Thyroid gland (tissue), 4 donors: ENCODE results near the gene TIMM50.

Experiments
- POLR2A ChIP-seq, 2 donors: fragments of 450-650 bp; IDR thresholded peaks; one replicate each; pipeline ENCODE4 v1.6.1; 2017; ENCODE audit warnings: antibody characterized with exemption in 2 of 2, mild to moderate bottlenecking in 2 of 2, moderate library complexity in 1 of 2
- TF ChIP-seq, protein P1 (sequence below), 6 experiments: fragments of 200-600 bp in 3 of 6; fragments of 450-650 bp in 3 of 6; sonication (generic) in 3 of 6; IDR thresholded peaks; one replicate each; pipeline ENCODE4 v1.5.1; 2016 to 2019; ENCODE audit warnings: antibody characterized with exemption in 6 of 6, mild to moderate bottlenecking in 2 of 6, inconsistent platforms in 1 of 6, moderate library complexity in 1 of 6

DNA sequence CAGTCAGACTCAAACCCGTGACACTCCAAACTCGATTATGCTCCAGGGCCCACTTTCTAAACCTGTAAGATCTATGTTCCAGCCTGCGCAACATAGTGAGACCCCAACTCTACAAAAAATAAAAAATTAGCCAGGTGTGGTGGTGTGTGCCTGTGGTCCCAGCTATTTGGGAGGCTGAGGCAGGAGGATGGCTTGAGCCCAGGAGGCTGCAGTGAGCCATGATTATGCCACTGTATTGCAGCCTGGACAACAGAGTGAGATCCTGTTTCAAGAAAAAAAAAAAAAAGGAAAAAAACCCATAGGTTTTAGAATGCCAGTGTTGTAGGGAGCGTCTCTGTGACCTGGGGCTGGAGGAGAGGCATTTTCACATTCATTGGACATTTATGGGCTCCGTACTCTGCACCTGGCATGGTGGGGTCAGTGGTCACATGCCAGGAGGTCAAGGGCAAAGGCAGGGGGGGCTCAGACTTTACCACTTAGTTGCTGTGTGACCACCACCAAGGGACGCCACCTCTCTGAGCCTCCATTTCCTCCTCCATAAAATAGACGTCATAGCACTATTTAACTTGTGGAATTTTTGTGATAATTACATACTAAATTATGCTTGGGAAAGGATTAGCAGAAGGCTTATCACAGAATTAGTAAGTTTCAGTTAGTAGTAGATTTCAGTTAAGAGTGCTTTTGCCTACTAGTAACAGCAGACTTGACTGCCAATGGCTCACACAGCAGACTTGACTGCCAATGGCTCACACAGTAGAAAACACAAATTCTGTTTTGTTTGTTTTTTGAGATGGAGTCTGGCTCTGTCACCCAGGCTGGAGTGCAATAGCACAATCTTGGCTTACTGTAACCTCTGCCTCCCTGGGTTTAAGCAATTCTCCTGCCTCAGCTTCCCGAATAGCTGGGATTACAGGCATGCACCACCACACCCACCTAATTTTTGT, 40.2 kb downstream of the TIMM50 start:
- TF ChIP-seq, protein P1, sequence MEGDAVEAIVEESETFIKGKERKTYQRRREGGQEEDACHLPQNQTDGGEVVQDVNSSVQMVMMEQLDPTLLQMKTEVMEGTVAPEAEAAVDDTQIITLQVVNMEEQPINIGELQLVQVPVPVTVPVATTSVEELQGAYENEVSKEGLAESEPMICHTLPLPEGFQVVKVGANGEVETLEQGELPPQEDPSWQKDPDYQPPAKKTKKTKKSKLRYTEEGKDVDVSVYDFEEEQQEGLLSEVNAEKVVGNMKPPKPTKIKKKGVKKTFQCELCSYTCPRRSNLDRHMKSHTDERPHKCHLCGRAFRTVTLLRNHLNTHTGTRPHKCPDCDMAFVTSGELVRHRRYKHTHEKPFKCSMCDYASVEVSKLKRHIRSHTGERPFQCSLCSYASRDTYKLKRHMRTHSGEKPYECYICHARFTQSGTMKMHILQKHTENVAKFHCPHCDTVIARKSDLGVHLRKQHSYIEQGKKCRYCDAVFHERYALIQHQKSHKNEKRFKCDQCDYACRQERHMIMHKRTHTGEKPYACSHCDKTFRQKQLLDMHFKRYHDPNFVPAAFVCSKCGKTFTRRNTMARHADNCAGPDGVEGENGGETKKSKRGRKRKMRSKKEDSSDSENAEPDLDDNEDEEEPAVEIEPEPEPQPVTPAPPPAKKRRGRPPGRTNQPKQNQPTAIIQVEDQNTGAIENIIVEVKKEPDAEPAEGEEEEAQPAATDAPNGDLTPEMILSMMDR (IDR thresholded peaks at IDR 0.05), result no peak
- TF ChIP-seq POLR2A (IDR thresholded peaks at IDR 0.05), result no peak
